LNCAP (cell line): ENCODE measurements around the gene RASGEF1B.

Source experiments
- CTCF ChIP-seq: fragments of 450-650 bp; IDR thresholded peaks from 2 replicates; pipeline ENCODE4 v1.5.1; 2017; ENCODE audit warnings: mild to moderate bottlenecking

The RASGEF1B gene

GRCh38 chr4:81495345-81495744 lies 23.6 kb upstream of the RASGEF1B start:
- no peak for TF ChIP-seq CTCF

- no peak for TF ChIP-seq CTCF
These were observed 22.3 kb upstream of the RASGEF1B start for GRCh38 chr4:81494031-81494431.

GRCh38 chr4:81492606-81493230 lies 21.0 kb upstream of the RASGEF1B start:
- TF ChIP-seq CTCF, result no peak

GRCh38 chr4:81491943-81492342 lies 20.2 kb upstream of the RASGEF1B start:
- TF ChIP-seq CTCF, result no peak

GRCh38 chr4:81490403-81491160 lies 18.9 kb upstream of the RASGEF1B start:
- TF ChIP-seq CTCF, result no peak

- TF ChIP-seq CTCF, result no peak
These were observed 14.8 kb upstream of the RASGEF1B start for GRCh38 chr4:81486502-81486901.

- TF ChIP-seq CTCF, result no peak
These were observed 13.7 kb upstream of the RASGEF1B start for GRCh38 chr4:81485310-81485980.
